ENCODE measurements around the gene FKBP4.

DNA sequence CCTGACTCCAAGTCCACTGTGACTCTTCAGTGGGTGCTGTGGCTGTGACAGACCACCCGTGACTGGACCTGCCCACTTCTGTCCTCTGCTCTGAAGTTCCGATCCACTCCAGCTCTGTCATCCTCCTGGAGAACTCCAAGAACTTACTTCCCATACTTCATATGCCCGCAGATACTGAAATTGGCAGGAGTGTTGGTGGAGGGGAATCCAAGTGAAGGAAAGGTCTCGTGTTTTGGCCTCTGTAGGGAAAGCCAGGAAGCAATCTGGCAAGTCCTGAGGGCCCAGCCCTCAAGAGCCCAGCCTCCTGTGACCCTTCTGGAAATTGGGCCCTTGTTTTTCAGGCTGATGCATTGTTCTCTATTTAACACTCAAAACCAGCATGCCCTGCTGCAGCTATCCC is 22.4 kb upstream of the FKBP4 start:
- TF ChIP-seq, protein P1, sequence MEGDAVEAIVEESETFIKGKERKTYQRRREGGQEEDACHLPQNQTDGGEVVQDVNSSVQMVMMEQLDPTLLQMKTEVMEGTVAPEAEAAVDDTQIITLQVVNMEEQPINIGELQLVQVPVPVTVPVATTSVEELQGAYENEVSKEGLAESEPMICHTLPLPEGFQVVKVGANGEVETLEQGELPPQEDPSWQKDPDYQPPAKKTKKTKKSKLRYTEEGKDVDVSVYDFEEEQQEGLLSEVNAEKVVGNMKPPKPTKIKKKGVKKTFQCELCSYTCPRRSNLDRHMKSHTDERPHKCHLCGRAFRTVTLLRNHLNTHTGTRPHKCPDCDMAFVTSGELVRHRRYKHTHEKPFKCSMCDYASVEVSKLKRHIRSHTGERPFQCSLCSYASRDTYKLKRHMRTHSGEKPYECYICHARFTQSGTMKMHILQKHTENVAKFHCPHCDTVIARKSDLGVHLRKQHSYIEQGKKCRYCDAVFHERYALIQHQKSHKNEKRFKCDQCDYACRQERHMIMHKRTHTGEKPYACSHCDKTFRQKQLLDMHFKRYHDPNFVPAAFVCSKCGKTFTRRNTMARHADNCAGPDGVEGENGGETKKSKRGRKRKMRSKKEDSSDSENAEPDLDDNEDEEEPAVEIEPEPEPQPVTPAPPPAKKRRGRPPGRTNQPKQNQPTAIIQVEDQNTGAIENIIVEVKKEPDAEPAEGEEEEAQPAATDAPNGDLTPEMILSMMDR (IDR thresholded peaks at IDR 0.05; ENCODE audit: low read length), result no peak
- TF ChIP-seq EZH2 (optimal IDR thresholded peaks at IDR 0.05; ENCODE audit: low read depth, low read length) (no peak), EZH2phosphoT487 (IDR thresholded peaks at IDR 0.05; ENCODE audit: low read length) (no peak)
